HG03432 (cell line): Measurements from ENCODE around the gene CASP4.
"Not testable (repeated sequence)": the region's sequence is repeated elsewhere in the genome, so short reads cannot be mapped to it uniquely, and the experiment has no call there.

Experiments
- ATAC-seq: cut with Tn5 transposase; IDR thresholded peaks from one replicate; pipeline ENCODE4 v1.9.1; 2021; ENCODE audit warnings: mild to moderate bottlenecking, moderate library complexity; ENCODE audit not compliant: unreplicated experiment

CASP4 gene

DNA sequence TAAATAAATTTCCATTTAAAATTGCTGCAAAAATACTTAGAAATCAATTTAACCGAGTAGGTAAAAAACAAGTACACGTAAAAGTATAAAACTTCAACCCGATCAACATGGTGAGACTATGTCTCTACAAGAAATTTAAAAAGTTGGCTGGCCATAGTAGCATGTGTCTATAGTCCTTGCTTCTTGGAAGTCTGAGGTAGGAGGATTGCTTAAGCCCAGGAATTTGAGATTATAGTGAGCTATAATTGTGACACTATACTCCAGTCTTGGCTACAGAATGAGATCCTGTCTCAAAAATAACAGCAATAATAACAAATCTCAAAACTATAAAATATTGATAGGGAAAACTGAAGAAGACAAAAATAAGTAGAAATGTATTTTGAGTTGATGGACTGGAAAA lies 11.1 kb downstream of the CASP4 start:
- no peak for ATAC-seq

DNA sequence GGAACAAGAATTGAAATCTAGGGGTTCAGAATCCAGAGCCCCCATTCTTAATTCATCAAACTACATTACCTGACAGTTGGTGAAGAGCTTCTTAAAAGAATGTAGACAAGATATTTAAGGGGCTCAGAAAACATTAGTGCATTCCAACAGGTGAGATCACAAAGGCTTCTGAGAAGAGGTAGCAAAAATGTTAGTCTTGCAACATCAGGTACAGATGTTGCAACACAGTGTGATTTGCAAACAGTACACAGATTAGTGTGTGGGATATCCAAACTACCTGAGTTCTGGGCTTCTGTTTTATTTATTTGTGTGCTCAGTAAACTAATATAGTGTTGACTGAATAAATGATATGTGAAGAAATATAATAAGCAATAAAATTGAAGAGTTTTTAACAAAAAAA lies 11.8 kb downstream of the CASP4 start:
- no peak for ATAC-seq

DNA sequence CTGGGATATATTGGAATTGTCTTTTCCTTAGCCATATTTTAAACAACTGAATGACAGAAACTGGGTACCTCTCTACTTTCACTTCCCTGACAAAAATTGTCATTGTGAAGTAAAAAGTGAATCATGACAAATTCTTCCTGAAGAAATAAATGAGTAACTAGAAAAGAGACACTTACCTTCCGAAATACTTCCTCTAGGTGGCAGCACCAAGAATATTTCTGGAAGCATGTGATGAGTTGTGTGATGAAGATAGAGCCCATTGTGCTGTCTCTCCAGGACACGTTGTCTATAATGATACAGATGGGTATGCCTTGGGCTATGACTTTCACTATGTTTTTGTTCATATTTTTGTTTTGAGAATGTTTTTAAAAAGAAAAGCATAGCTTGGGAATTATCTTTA lies 21.5 kb downstream of the CASP4 start:
- ATAC-seq, result peak; percentile 96

DNA sequence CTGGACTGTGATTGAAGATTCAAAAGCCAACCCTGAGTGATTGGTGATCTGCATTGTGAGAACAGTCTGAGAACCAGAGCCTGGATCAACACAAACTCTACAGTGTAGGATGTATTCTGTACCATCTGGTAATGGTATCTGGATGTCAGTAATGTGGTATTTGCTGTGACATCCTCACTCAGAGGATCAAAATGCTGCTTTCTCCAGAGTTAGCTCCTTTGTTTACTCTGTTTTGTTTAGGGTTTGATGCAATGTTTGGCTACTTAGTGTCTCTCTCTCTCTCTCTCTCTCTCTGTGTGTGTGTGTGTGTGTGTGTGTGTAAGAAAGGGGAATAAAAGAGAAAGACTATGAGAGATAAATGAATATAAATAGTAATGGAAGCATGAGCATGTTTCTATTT lies 24.3 kb downstream of the CASP4 start:
- ATAC-seq, result no peak

DNA sequence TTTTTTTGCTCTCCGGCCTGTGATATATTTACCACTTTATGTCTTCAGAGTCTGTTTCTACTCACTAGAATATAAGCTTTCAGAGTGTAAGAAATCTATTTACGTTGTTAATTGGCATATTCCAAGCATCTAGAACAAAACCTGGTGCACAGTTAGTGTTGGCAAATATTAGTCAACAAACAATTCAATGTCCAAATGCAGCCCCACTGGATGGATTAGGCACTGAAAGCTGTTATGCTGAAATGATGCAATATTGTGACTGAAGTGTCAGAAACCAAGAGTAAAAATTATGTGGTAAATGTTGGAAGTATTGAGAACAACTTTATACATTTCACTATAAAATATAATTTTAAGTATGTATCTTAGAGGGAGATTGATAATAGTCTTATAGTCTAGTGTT lies 24.8 kb downstream of the CASP4 start:
- no peak for ATAC-seq

DNA sequence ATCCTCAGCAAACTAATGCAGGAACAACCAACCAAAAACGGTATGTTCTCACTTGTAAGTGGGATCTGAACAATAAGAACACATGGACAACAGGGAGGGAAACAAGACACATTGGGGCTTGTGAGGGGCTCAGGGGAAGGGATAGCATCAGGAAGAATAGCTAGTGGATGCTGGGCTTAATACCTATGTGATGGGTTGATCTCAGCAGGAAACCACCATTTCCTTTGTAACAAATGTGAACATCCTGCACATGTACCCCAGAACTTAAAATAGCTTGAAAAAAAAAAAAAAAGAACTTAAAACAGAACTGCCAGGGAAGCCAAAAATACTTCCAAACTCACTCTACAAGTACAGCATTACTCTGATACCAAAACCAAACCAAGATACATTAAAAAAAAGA lies 33.8 kb downstream of the CASP4 start:
- no peak for ATAC-seq

DNA sequence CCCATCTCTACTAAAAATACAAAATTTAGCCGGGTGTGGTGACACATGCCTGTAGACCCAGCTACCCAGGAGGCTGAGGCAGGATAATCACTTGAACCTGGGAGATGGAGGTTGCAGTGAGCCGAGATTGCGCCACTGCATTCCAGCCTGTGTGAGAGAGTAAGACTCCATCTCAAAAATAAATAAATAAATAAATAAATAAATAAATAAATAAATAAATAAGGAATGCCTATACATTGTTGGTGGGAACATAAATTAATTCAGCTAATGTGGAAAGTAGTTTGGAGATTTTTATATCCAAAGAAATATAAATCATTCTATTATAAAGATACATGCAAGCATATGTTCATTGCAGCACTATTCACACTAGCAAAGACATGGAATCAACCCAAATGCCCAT lies 34.3 kb downstream of the CASP4 start:
- ATAC-seq, result not testable (repeated sequence)

DNA sequence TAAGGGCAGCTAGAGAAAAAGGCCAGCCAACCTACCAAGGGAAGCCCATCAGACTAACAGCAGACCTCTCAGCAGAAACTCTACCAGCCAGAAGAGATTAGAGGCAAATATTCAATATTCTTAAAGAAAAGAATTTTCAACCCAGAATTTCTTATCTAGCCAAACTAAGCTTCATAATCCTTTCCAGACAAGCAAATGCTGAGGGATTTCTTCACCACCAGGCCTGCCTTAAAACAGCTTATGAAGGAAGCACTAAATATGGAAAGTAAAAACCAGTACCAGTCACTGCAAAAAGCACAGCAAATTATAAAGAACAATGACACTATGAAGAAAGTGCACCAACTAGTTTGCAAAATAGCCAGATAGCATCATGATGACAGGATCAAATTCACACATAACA lies 39.6 kb downstream of the CASP4 start:
- ATAC-seq, result no peak

DNA sequence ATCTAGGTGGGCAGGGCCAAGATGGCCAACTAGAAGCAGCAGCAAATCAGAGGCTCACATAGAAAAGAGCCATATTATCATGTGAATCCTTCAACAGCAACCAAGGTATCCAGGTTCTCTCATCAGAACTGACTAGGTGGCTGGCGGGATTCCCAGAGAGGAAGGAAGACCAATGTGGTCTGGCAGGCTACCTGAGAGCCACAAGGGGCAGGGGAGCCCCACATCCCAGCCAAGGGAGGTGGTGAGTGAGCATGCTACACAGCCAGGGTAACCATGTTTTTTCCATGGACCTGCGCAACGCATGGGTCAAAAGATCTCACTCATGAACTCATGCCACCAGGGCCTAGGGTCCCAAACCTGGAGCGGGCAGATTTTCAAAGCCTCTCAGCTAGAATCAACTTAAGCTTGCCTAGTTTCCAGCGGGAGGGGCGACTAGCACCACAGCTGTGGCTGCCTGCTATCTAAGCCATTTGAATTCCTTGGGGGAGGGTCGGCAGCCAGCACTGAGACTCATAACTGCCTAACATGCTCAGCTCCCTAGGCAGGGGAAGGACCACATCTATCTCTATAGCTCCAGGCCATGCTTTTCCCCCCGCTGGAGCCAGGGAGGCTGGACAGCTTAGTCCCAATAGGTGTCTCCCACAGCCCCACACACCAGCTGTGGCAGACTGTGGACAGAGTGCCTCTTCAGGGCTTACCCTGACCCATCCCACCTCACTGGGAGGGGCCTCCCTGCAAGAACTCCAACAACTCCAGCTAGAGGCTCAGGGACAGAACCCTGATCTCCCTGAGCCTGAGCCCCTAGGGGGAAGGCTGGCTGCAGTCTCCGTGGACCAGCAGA lies 41.4 kb downstream of the CASP4 start:
- ATAC-seq, result no peak

DNA sequence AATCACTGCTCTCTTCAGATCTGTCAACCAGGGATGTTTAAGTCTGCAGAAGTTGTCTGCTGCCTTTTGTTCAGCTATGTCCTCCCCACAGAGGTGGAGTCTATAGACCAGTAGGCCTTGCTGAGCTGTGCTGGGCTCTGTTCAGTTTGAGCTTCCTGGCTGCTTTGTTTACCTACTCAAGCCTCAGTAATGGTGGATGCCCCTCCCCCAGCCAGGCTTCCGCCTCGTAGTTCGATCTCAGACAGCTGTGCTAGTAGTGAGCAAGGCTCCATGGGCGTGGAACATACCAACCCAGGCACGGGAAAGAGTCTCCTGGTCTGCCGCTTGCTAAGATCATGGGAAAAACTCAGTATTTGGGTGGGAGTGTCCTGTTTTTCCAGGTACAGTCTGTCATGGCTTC lies 42.5 kb downstream of the CASP4 start:
- no peak for ATAC-seq

DNA sequence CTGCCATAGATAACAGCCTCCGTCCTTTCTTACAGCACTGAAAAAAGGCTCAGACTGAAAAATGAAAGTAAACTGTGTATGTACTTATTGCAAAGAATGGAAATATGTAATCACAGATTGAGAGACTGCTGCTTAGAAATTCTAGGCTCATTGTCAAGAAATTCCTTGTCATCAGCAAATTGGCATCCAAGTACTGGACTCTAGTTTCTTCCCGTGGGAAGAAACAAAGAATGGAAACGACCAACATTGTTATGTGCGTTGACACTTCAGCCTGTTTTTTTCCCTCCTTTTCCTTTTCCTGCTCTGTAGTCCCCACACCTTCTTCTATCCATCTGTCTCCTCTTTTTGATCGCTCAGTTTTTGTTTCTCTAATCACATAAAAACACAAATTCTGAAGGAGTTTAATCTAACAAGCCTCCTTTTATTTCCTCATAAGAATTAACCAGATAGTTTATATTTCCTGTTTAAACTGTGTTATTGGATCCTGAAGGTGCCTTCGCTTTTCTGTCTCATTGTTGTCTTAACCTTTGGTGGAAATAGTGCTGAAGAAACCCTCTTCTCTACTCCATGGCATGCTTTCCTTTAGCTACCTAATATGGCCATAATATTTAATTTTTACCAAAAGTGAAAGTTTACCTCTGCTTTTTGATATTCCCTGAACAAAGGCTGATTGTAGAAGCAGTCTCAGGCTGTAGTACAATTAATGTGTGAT lies 50.1 kb downstream of the CASP4 start:
- peak; percentile 72 for ATAC-seq

DNA sequence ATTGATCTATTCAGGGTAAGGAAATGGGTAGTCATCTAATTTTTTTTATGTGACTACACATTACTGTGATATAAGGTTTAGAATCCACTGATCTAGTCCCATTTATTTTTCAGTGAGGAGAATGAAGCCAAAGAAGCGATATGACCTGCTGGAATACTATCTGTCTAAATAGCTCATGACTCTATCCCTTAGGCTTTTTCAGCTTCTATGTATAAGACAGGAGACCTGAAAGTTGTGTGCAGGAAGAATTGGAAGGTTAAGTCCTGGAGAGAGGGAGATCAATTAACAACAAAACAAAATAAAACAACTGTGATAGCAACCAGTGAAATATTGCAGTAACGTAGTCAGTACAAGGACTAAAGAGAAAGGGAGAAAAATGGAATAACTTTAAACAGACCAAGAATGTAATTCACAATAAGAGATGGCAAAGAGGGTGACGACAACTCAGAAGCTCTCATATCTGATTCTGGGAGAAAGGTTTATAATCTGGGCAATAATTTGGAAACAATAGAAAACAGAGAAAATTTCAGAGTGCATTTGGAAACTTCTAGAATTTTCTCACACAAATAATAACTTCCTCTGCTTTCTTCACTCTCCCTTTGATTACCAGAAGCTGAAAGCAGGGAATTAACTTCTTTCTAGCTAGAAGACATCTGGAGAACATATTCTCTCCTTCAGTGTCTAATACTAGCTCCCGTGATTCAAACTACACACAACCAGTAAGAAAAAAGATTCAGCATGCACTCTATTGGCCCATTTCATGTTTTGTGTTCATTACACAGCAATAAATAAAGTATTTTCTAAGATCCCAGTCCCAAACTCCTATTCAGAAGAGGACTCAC lies 50.9 kb downstream of the CASP4 start:
- ATAC-seq, result peak; percentile 35

DNA sequence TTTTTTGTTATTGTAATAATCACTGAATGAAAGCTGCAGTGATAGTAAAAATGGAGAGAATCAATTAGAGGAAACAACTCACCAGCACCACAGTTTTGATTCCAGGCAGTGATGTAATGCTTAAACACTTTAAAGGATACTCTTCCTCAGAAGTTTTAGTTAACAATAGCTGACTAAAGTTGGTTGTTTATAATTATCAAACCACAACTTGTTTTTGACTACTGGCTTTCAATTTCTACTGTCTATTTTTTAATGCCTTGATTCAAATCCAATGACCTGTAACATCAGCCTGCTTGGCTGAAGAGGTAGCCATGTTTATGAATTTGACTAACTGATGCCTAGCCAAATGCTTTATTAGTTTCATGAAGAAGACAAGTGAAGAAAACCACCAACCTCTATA lies 51.9 kb downstream of the CASP4 start:
- ATAC-seq, result no peak

DNA sequence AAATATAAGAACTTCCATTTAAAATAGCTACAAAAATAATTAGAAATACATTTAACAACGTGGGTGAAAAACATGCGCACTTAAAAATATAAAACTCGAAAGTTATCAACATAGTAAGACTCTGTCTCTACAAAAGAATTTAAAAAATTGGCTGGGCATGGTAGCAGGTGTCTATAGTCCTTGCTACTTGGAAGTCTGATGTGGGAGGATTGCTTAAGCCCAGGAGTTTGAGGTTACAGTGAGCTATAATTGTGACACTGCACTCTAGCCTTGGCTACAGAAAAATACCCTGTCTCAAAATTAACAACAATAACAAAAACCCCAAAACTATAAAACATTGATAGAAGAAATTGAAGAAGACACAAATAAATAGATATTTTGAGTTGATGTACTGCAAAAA lies 56.3 kb downstream of the CASP4 start:
- no peak for ATAC-seq

DNA sequence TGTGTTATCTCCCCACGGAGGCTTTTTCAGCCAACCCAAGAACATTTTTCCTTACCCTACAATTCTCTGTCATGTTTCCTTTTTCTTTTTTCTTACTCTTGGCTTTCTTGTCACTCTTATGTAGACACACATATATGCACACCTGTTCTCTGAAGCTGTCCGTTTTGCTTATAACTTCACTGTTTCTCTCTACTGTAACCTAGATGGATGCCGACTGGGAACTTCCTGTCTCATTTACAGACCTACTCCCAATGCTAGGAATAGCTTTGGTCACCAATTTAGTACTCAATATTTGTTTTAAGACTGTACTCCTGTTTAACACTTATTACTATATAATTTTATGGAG lies 60.2 kb downstream of the CASP4 start:
- peak; percentile 26 for ATAC-seq

DNA sequence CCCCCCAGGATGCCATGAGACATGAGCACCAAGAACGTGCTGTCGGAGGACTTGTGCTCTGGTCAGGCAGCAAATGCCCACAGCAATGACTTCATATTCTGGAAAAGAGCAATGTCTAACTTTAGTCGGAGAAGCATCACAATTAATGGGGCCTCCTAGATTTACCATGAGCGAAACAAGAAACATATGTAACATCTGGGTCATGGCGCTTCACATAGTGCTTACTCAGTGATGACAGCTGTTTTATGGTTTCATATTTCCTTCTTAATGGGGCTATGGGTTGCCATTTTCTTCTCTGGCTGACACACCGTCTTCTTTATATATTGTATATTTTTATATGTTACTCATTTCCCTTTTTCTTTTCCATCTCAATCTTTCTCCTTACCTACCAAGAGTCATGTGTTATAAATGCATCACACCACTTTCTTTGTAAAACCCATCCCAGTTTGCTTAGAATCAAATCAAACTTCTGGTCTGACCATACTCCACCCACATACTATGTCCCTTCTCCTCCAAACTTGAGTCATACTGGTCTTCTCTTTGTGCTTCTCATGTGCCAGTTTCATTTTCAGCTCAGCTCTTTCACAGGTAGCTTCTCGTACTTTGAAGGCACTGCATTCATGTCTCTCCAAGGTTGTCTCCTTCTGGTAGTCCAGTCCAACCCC lies 60.7 kb downstream of the CASP4 start:
- peak; percentile 98 for ATAC-seq

DNA sequence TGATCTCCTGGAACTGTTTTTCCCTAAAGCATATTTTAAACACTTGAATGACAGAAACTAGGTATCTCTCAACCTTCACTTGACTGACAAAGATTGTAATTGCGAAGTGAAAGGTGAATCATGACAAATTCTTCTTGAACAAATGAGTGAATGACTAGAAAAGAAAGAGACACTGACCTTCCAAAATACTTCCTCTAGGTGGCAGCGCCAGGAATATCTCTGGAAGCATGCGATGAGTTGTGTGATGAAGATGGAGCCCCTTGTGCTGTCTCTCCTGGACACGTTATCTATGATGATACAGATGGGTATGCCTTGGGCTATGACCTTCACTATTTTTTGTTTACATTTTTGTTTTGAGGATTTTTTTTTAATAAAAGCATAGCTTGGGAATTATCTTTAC lies 63.1 kb downstream of the CASP4 start:
- ATAC-seq, result no peak

DNA sequence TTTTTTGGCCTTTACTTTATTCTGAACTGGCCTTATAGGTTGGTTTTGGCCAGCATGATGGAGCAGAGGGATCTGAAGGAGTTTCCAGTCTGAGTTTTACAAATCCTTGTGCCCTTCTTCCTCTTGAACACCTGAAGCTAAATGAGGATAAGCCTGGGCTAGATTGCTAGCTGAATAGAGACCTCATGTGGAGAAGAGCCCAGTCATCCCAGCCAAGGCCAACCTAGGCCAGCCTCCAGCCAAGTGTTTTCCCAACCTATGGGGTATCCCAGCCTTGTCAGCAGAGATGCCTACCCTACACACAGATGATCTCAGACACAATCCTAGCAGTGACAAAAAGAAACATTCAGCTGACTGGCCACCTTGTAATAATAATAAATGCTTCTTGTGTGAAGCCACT lies 69.1 kb downstream of the CASP4 start:
- ATAC-seq, result no peak

DNA sequence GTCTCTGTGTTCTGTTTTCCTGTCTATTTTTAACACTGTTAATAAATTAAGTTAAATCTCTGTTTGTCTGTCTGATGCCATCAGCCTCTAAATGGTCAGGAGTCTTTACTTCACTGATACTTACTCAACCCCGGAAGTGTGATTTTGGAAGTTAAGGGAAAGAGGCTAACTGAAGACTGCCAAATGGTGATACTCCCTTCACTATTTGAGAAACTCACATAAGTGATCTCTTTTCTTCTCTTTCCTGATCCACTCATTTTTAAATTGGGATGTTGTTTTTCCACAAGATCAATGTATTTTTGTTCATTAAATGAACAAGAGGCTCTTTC lies 69.7 kb downstream of the CASP4 start:
- no peak for ATAC-seq

DNA sequence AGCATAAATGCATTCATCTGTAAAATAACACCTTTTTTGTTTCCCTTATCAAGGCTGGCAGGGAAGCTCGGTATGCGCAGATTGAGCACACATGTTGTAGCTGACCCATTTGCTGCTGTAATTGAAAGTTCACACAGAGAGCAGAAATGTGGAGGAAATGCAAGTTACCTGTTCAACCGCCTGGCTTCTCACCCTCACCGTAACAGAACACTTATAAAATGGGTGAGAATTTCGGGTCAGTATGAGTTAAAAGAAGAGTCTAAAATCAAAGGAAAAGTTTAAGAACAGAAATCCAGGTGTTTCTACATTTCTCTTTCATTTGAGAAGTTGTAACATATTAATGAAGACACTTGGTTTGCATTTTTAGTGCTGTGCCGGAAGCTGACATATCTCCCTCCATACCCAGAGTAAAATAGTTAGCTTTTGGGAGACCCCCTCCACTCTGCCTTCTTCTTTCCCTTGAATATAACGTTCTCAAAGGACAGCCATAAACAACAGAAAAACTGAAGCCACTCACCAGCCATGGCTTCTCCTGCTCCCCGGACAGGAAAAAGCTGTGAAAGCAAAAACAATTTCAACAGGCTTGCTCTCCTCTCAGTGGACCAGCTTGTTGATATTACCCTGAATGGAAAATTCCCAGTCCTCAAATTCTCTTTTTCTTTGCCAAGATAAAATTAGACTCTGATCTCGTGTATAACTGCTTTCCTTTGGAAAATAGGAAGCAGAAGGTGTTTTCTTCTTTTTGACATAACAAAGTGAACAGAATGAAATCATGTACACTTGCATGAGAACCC lies 70.3 kb downstream of the CASP4 start, which contains the start of gene CASP12:
CASP12 (minus strand) TSS at position 570 of the 794 bp plus-strand sequence.
- ATAC-seq, result no peak
